Calu3 (cell line): Measurements from ENCODE around the gene RXRG. TPM values are rescaled to one million over a fixed set of nuclear protein-coding genes. Genes with fewer than 3 reads are reported as not detected.

ENCODE experiments used
- BruUV-seq: library from RNA; stranded (reverse); fragments of 400-500 nt; replicated peaks from 2 replicates; lab custom pipeline; 2021; lab: Mats Ljungman, UMichigan
- CTCF ChIA-PET: fragments of 300-600 bp; sonication (Branson Sonifier 250); formaldehyde crosslinking; loops from one replicate; lab custom pipeline; 2022; ENCODE audit warnings: antibody characterized with exemption; lab: Charles Lee
- DNase-seq: peaks from one replicate; pipeline ENCODE4 v3.0.0; 2022
- H3K27ac Mint-ChIP-seq: one replicate; pipeline ENCODE4 v1.8.0; 2022; ENCODE audit warnings: mixed read lengths; ENCODE audit not compliant: unreplicated experiment
- H3K27me3 Mint-ChIP-seq: one replicate; pipeline ENCODE4 v1.8.0; 2022; ENCODE audit warnings: mixed read lengths; ENCODE audit not compliant: unreplicated experiment
- H3K36me3 Mint-ChIP-seq: one replicate; pipeline ENCODE4 v1.8.0; 2022; ENCODE audit warnings: mild to moderate bottlenecking, moderate library complexity, mixed read lengths; ENCODE audit not compliant: insufficient read depth, unreplicated experiment
- H3K4me1 Mint-ChIP-seq: one replicate; pipeline ENCODE4 v1.8.0; 2022; ENCODE audit warnings: mild to moderate bottlenecking, low read depth, mixed read lengths; ENCODE audit not compliant: unreplicated experiment
- H3K4me3 Mint-ChIP-seq: one replicate; pipeline ENCODE4 v1.8.0; 2022; ENCODE audit warnings: mild to moderate bottlenecking, low read depth, moderate library complexity, mixed read lengths; ENCODE audit not compliant: unreplicated experiment
- H3K9me3 Mint-ChIP-seq: one replicate; pipeline ENCODE4 v1.8.0; 2022; ENCODE audit warnings: low read depth, mixed read lengths; ENCODE audit not compliant: unreplicated experiment
- CTCF ChIP-seq: fragments of 200-600 bp; IDR thresholded peaks from one replicate; pipeline ENCODE4 v1.8.0; 2022; ENCODE audit warnings: antibody characterized with exemption; ENCODE audit not compliant: unreplicated experiment
- intact Hi-C: fragments of 100-400 bp; cut with micrococcal nuclease; formaldehyde crosslinking; loops from one replicate; pipeline ENCODE4 v1.10.0; 2022; ENCODE audit not compliant: unreplicated experiment
- total RNA-seq: library from RNA; stranded (reverse); gene quantifications from 2 replicates; pipeline ENCODE4 v1.2.3, GENCODE V29; 2022

Gene RXRG
- total RNA-seq, 1 experiment from 2014 or later: not detected

- H3K4me3 Mint-ChIP-seq: no peak overlapping the region
- CTCF ChIA-PET: no interaction called here
- TF ChIP-seq CTCF: no peak
- no TSS peak for BruUV-seq
- H3K27me3 Mint-ChIP-seq: peaks cover 90% of the 10 kb centered on the region
- H3K4me1 Mint-ChIP-seq: no peaks in the 10 kb centered on the region
- no peaks in the 10 kb centered on the region for H3K36me3 Mint-ChIP-seq
- no peak for DNase-seq
- H3K27ac Mint-ChIP-seq: no peak overlapping the region
- intact Hi-C loops: no loop called here
- H3K9me3 Mint-ChIP-seq: peaks cover 5% of the 10 kb centered on the region
Observed at GRCh38 chr1:165353731-165354671, 90.9 kb downstream of the RXRG start.

GRCh38 chr1:165352442-165353293 lies 92.3 kb downstream of the RXRG start:
- H3K27ac Mint-ChIP-seq: no peak overlapping the region
- H3K27me3 Mint-ChIP-seq: peaks cover 91% of the 10 kb centered on the region
- BruUV-seq: no TSS peak
- H3K36me3 Mint-ChIP-seq: no peaks in the 10 kb centered on the region
- TF ChIP-seq CTCF: no peak
- CTCF ChIA-PET: interaction anchor here (1.0 kb wide), 1 partner anchor 233 kb away, joined by 3 read pairs; no protein-coding TSS in a partner anchor
- DNase-seq: no peak
- intact Hi-C loops: no loop called here
- no peaks in the 10 kb centered on the region for H3K4me1 Mint-ChIP-seq
- H3K9me3 Mint-ChIP-seq: peaks cover 5% of the 10 kb centered on the region
- H3K4me3 Mint-ChIP-seq: peak overlapping the region; percentile 47

- Mint-ChIP-seq H3K27ac (no peak overlapping the region), H3K4me3 (peak overlapping the region; percentile 47), H3K4me1 (no peaks in the 10 kb centered on the region), H3K9me3 (peaks cover 5% of the 10 kb centered on the region), H3K36me3 (no peaks in the 10 kb centered on the region), H3K27me3 (peaks cover 91% of the 10 kb centered on the region)
- BruUV-seq: no TSS peak
- no peak for TF ChIP-seq CTCF
- CTCF ChIA-PET: interaction anchor here (1.0 kb wide), 1 partner anchor 232 kb away, joined by 3 read pairs; no protein-coding TSS in a partner anchor
- intact Hi-C loops: no loop called here
- DNase-seq: no peak
Observed at GRCh38 chr1:165351863-165352441, 93.0 kb downstream of the RXRG start.

Other genes starting within 250 kb of the RXRG start
- gene LMX1A, start 88.4 kb downstream of the RXRG start, total RNA-seq: not detected in 2 replicates
- not detected in 2 replicates for gene LRRC52, start 98.9 kb upstream of the RXRG start, total RNA-seq
- 136 and 139 TPM in 2 replicates for gene MGST3, start 186.1 kb upstream of the RXRG start, total RNA-seq